HCT116 (cell line): ENCODE results near the gene UAP1. TPM values are rescaled to one million over a fixed set of nuclear protein-coding genes. Genes with fewer than 3 reads are reported as not detected.

Experiments
- ATAC-seq: fragments of 200-7000 bp; cut with Tn5 transposase; 2 replicates; pipeline ENCODE4 v1.9.1; 2020; ENCODE audit warnings: mild to moderate bottlenecking, moderate library complexity
- BruUV-seq: library from RNA; stranded (reverse); fragments of 400-500 nt; replicated peaks from 2 replicates; lab custom pipeline; 2021; lab: Mats Ljungman, UMichigan
- CTCF ChIA-PET: fragments of 300-600 bp; sonication (Branson Sonifier 250); formaldehyde crosslinking; loops from one replicate; lab custom pipeline; 2021; ENCODE audit warnings: antibody characterized with exemption; lab: Charles Lee
- POLR2A ChIA-PET: fragments of 300-600, 350-600 bp; sonication (Branson Sonifier 250); formaldehyde crosslinking; loops from one replicate; lab custom pipeline; 2021; ENCODE audit warnings: antibody characterized with exemption; lab: Charles Lee
- RAD21 ChIA-PET, 2 experiments: fragments of 300-600 bp; sonication (Branson Sonifier 250); formaldehyde crosslinking; loops; one replicate each; lab custom pipeline; 2023; ENCODE audit warnings: low total read pairs in 2 of 2; ENCODE audit not compliant: uncharacterized antibody in 2 of 2, unreplicated experiment in 2 of 2, low non-redundant PET in 1 of 2; lab: Charles Lee
- DNase-seq: peaks from one replicate; pipeline ENCODE4 v3.0.0-alpha.2; 2010; ENCODE audit warnings: low read depth, low spot score
- H2AFZ ChIP-seq: fragments of 200-600 bp; shearing (Covaris generic), sonication (generic); 2 replicates; pipeline ENCODE4 v1.6.1; 2017; ENCODE audit warnings: low read depth, mixed run types, mixed read lengths, antibody characterized with exemption, low read length; ENCODE audit not compliant: poor library complexity, severe bottlenecking
- H3K27ac ChIP-seq: 2 replicates; pipeline ENCODE4 v1.5.1; 2012; ENCODE audit warnings: low read depth, low read length
- H3K27me3 ChIP-seq: fragments of 200-600 bp; sonication (generic); 2 replicates; pipeline ENCODE4 v1.6.1; 2016; ENCODE audit warnings: mixed run types, low read length, mixed read lengths; ENCODE audit not compliant: insufficient read depth
- H3K36me3 ChIP-seq, 2 experiments: fragments of 200-500 bp in 1 of 2; fragments of 200-600 bp in 1 of 2; sonication (Bioruptor generic) in 1 of 2; sonication (generic) in 1 of 2; 2 replicates each; pipeline versions ENCODE4 v1.5.1 to v1.6.1; 2014 to 2016; ENCODE audit warnings: low read length in 2 of 2, inconsistent platforms in 1 of 2, mixed read lengths in 1 of 2, mixed run types in 1 of 2; ENCODE audit not compliant: insufficient read depth in 2 of 2, control insufficient read depth in 1 of 2
- H3K4me1 ChIP-seq, 2 experiments: fragments of 200-600 bp in 1 of 2; sonication (generic) in 1 of 2; 2 replicates each; pipeline versions ENCODE4 v1.5.1 to v1.6.1; 2012 to 2017; ENCODE audit warnings: low read length in 2 of 2, inconsistent platforms in 1 of 2, mild to moderate bottlenecking in 1 of 2, mixed read lengths in 1 of 2, mixed run types in 1 of 2, moderate library complexity in 1 of 2; ENCODE audit not compliant: insufficient read depth in 2 of 2, control insufficient read depth in 1 of 2
- H3K4me2 ChIP-seq: fragments of 200-600 bp; sonication (generic); 2 replicates; pipeline ENCODE4 v1.6.1; 2017; ENCODE audit warnings: mixed run types, low read length, mixed read lengths
- H3K4me3 ChIP-seq, 2 experiments: fragments of 200-600 bp in 1 of 2; sonication (generic) in 1 of 2; replicated peaks in 1 of 2; 2 replicates each; pipeline ENCODE4 v1.5.1; 2011 to 2016; ENCODE audit warnings: low read length in 2 of 2, control low read depth in 1 of 2, low read depth in 1 of 2, mild to moderate bottlenecking in 1 of 2, mixed read lengths in 1 of 2, mixed run types in 1 of 2
- H3K79me2 ChIP-seq: fragments of 200-600 bp; sonication (generic); 2 replicates; pipeline ENCODE4 v1.6.1; 2017; ENCODE audit warnings: mild to moderate bottlenecking, mixed run types, low read length, moderate library complexity, mixed read lengths; ENCODE audit not compliant: insufficient read depth
- H3K9ac ChIP-seq: fragments of 200-600 bp; sonication (generic); 2 replicates; pipeline ENCODE4 v1.6.1; 2016; ENCODE audit warnings: low read length, mixed read lengths
- H3K9me2 ChIP-seq: fragments of 200-600 bp; sonication (generic), shearing (Covaris generic); 2 replicates; pipeline ENCODE4 v1.6.1; 2017; ENCODE audit warnings: mixed run types, mild to moderate bottlenecking, moderate library complexity; ENCODE audit not compliant: insufficient read depth
- H3K9me3 ChIP-seq, 2 experiments: fragments of 200-500 bp in 1 of 2; fragments of 200-600 bp in 1 of 2; sonication (Bioruptor generic) in 1 of 2; sonication (generic) in 1 of 2; 2 replicates each; pipeline ENCODE4 v1.6.1; 2014 to 2017; ENCODE audit warnings: low read length in 2 of 2, mixed read lengths in 2 of 2, inconsistent platforms in 1 of 2, low read depth in 1 of 2, mild to moderate bottlenecking in 1 of 2, mixed run types in 1 of 2, moderate library complexity in 1 of 2; ENCODE audit not compliant: control insufficient read depth in 1 of 2, insufficient read depth in 1 of 2
- H4K20me1 ChIP-seq: fragments of 200-600 bp; sonication (generic), shearing (Covaris generic); 2 replicates; pipeline ENCODE4 v1.6.1; 2017; ENCODE audit warnings: mixed run types, mild to moderate bottlenecking, moderate library complexity; ENCODE audit not compliant: insufficient read depth
- CEBPB ChIP-seq: IDR thresholded peaks from 2 replicates; pipeline ENCODE4 v1.6.1; 2012; ENCODE audit warnings: low read depth
- CTCF ChIP-seq, 3 experiments: fragments of 200-600 bp in 1 of 3; sonication (generic) in 1 of 3; IDR thresholded peaks in 2 of 3; conservative IDR thresholded peaks in 1 of 3; 2 replicates each; pipeline ENCODE4 v1.5.1; 2012 to 2017; ENCODE audit warnings: low read depth in 2 of 3, low read length in 2 of 3, antibody characterized with exemption in 1 of 3, borderline replicate concordance in 1 of 3, control low read depth in 1 of 3, mild to moderate bottlenecking in 1 of 3, mixed read lengths in 1 of 3, mixed run types in 1 of 3, moderate library complexity in 1 of 3; ENCODE audit not compliant: insufficient read depth in 1 of 3
- EGR1 ChIP-seq: IDR thresholded peaks from 2 replicates; pipeline ENCODE4 v1.6.1; 2012; ENCODE audit warnings: low read depth
- EZH2 ChIP-seq: fragments of 200-600 bp; sonication (generic); IDR thresholded peaks from 2 replicates; pipeline ENCODE4 v1.6.1; 2017; ENCODE audit warnings: antibody characterized with exemption, mixed run types
- FOSL1 ChIP-seq: IDR thresholded peaks from 2 replicates; pipeline ENCODE4 v1.6.1; 2012; ENCODE audit warnings: low read depth
- POLR2A ChIP-seq: IDR thresholded peaks from 2 replicates; pipeline ENCODE4 v1.7.0; 2011; ENCODE audit warnings: borderline replicate concordance; ENCODE audit not compliant: insufficient read depth, insufficient read length; ENCODE audit errors: extremely low read depth
- REST ChIP-seq: IDR thresholded peaks from 2 replicates; pipeline ENCODE4 v1.6.1; 2012; ENCODE audit warnings: low read depth
- SIN3A ChIP-seq: IDR thresholded peaks from 2 replicates; pipeline ENCODE4 v1.6.1; 2012; ENCODE audit warnings: low read depth
- SRF ChIP-seq: IDR thresholded peaks from 2 replicates; pipeline ENCODE4 v1.6.1; 2012; ENCODE audit warnings: low read depth
- TCF7L2 ChIP-seq: IDR thresholded peaks from 2 replicates; pipeline ENCODE4 v1.7.0; 2011; ENCODE audit warnings: borderline replicate concordance, inconsistent platforms; ENCODE audit not compliant: insufficient read depth, insufficient read length; ENCODE audit errors: extremely low read depth
- YY1 ChIP-seq: IDR thresholded peaks from 2 replicates; pipeline ENCODE4 v1.6.1; 2011; ENCODE audit warnings: low read length, low read depth, moderate library complexity, mild to moderate bottlenecking; ENCODE audit not compliant: insufficient replicate concordance; ENCODE audit errors: extremely low read depth
- ZFX ChIP-seq: fragments of 450-650 bp; IDR thresholded peaks from 2 replicates; pipeline ENCODE4 v1.6.1; 2017
- intact Hi-C: fragments of 100-400 bp; cut with micrococcal nuclease; formaldehyde crosslinking; loops from 2 replicates; pipeline ENCODE4 v1.10.0; 2022
- total RNA-seq: library from RNA; stranded (reverse); gene quantifications from one replicate; pipeline ENCODE4 v1.2.1, GENCODE V29; 2021; ENCODE audit not compliant: unreplicated experiment
- TF ChIP-seq, protein P1 (sequence below): IDR thresholded peaks from 2 replicates; pipeline ENCODE4 v1.6.1; 2012
- TF ChIP-seq, protein P2 (sequence below): IDR thresholded peaks from 2 replicates; pipeline ENCODE4 v1.6.1; 2011; ENCODE audit warnings: mild to moderate bottlenecking, low read length, moderate library complexity; ENCODE audit not compliant: insufficient replicate concordance; ENCODE audit errors: extremely low read depth

The UAP1 gene
- total RNA-seq, 1 experiment from 2014 or later: 51.4 TPM

GRCh38 chr1:162550925-162551324 lies 10.6 kb upstream of the UAP1 start:
- no peaks in the 10 kb centered on the region for H3K9me3 ChIP-seq
- ATAC-seq (no peak), DNase-seq (no peak)
- intact Hi-C loops: no loop called here
- RAD21 ChIA-PET: no interaction called here
- no peak overlapping the region for H2AFZ ChIP-seq
- TF ChIP-seq CTCF (IDR thresholded peaks at IDR 0.05 in 2 of 3, conservative IDR thresholded peaks at IDR 0.05 in 1 of 3; ENCODE audit: borderline replicate concordance in 1 of 3, insufficient read depth in 1 of 3, low read depth in 2 of 3, low read length in 2 of 3) (no peak), EGR1 (no peak), SRF (no peak), SIN3A (no peak), REST (no peak), FOSL1 (no peak), POLR2A (no peak), CEBPB (no peak), TCF7L2 (no peak), EZH2 (no peak), YY1 (no peak), ZFX (no peak)
- TF ChIP-seq, protein P1, sequence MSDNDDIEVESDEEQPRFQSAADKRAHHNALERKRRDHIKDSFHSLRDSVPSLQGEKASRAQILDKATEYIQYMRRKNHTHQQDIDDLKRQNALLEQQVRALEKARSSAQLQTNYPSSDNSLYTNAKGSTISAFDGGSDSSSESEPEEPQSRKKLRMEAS: no peak
- TF ChIP-seq, protein P2, sequence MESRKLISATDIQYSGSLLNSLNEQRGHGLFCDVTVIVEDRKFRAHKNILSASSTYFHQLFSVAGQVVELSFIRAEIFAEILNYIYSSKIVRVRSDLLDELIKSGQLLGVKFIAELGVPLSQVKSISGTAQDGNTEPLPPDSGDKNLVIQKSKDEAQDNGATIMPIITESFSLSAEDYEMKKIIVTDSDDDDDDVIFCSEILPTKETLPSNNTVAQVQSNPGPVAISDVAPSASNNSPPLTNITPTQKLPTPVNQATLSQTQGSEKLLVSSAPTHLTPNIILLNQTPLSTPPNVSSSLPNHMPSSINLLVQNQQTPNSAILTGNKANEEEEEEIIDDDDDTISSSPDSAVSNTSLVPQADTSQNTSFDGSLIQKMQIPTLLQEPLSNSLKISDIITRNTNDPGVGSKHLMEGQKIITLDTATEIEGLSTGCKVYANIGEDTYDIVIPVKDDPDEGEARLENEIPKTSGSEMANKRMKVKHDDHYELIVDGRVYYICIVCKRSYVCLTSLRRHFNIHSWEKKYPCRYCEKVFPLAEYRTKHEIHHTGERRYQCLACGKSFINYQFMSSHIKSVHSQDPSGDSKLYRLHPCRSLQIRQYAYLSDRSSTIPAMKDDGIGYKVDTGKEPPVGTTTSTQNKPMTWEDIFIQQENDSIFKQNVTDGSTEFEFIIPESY: no peak
- CTCF ChIA-PET: no interaction called here
- no peaks in the 10 kb centered on the region for H3K9me2 ChIP-seq
- no peaks in the 10 kb centered on the region for H3K36me3 ChIP-seq
- no peaks in the 10 kb centered on the region for H4K20me1 ChIP-seq
- no TSS peak for BruUV-seq
- H3K4me1 ChIP-seq: no peaks in the 10 kb centered on the region
- H3K4me3 ChIP-seq: no peak overlapping the region
- no peaks in the 10 kb centered on the region for H3K79me2 ChIP-seq
- no peak overlapping the region for H3K27ac ChIP-seq
- H3K9ac ChIP-seq: no peak overlapping the region
- no peaks in the 10 kb centered on the region for H3K27me3 ChIP-seq
- no peak overlapping the region for H3K4me2 ChIP-seq
- POLR2A ChIA-PET: no interaction called here
